HEK293 (cell line): ENCODE results near the gene INSYN1.

Experiments used
- CTCF ChIA-PET: fragments of 350-600 bp; formaldehyde crosslinking; extraction: SDS; loops from one replicate; lab custom pipeline; 2021; ENCODE audit warnings: antibody characterized with exemption; lab: Yijun Ruan, JAX
- POLR2A ChIA-PET: fragments of 300-600 bp; formaldehyde crosslinking; extraction: SDS; loops from one replicate; lab custom pipeline; 2020; ENCODE audit warnings: antibody characterized with exemption, inconsistent platforms; lab: Yijun Ruan, JAX
- H3K27ac ChIP-seq: fragments of 200-500 bp; sonication (Bioruptor generic); 2 replicates; pipeline ENCODE4 v1.5.1; 2014; ENCODE audit warnings: low read depth, low read length, control low read depth, inconsistent platforms; ENCODE audit errors: extremely low read depth
- H3K36me3 ChIP-seq, 2 experiments: fragments of 200-500 bp in 1 of 2; sonication (Bioruptor generic) in 1 of 2; 1 replicate in 1 of 2; 2 replicates in 1 of 2; pipeline ENCODE4 v1.5.1; 2014 to 2017; ENCODE audit warnings: inconsistent platforms in 2 of 2, low read length in 2 of 2; ENCODE audit not compliant: control insufficient read depth in 2 of 2, insufficient read depth in 1 of 2
- H3K4me1 ChIP-seq: fragments of 200-500 bp; sonication (Bioruptor generic); 2 replicates; pipeline ENCODE4 v1.5.1; 2014; ENCODE audit warnings: mild to moderate bottlenecking, low read length, inconsistent platforms; ENCODE audit not compliant: control insufficient read depth, insufficient read depth
- H3K4me3 ChIP-seq: 2 replicates; pipeline ENCODE4 v1.5.1; 2011; ENCODE audit warnings: low read depth, mild to moderate bottlenecking, control low read depth, low read length, moderate library complexity
- H3K9me3 ChIP-seq: fragments of 200-500 bp; sonication (Bioruptor generic); 2 replicates; pipeline ENCODE4 v1.5.1; 2014; ENCODE audit warnings: low read depth, low read length, inconsistent platforms; ENCODE audit not compliant: control insufficient read depth, insufficient read depth
- ATF2 ChIP-seq: fragments of 450-650 bp; formaldehyde crosslinking; IDR thresholded peaks from 2 replicates; pipeline ENCODE4 v1.5.1; 2016; ENCODE audit warnings: missing biosample characterization, missing genetic modification characterization, low read depth
- BCL11B ChIP-seq: fragments of 450-650 bp; formaldehyde crosslinking; IDR thresholded peaks from 2 replicates; pipeline ENCODE4 v1.5.1; 2016; ENCODE audit warnings: low read depth, missing biosample characterization, missing genetic modification characterization
- EGR2 ChIP-seq: fragments of 450-650 bp; formaldehyde crosslinking; IDR thresholded peaks from 2 replicates; pipeline ENCODE4 v1.5.1; 2016; ENCODE audit warnings: low read depth, missing biosample characterization, missing genetic modification characterization
- GLIS2 ChIP-seq: fragments of 450-650 bp; formaldehyde crosslinking; IDR thresholded peaks from 2 replicates; pipeline ENCODE4 v1.5.1; 2016; ENCODE audit warnings: missing biosample characterization, missing genetic modification characterization
- KLF17 ChIP-seq: fragments of 450-650 bp; formaldehyde crosslinking; IDR thresholded peaks from 2 replicates; pipeline ENCODE4 v1.5.1; 2016; ENCODE audit warnings: missing biosample characterization, missing genetic modification characterization
- KLF8 ChIP-seq: fragments of 450-650 bp; formaldehyde crosslinking; IDR thresholded peaks from 2 replicates; pipeline ENCODE4 v1.5.1; 2016; ENCODE audit warnings: missing biosample characterization, missing genetic modification characterization
- PATZ1 ChIP-seq: fragments of 450-650 bp; formaldehyde crosslinking; IDR thresholded peaks from 2 replicates; pipeline ENCODE4 v1.5.1; 2016; ENCODE audit warnings: missing biosample characterization, missing genetic modification characterization
- SCRT2 ChIP-seq: fragments of 450-650 bp; formaldehyde crosslinking; IDR thresholded peaks from 2 replicates; pipeline ENCODE4 v1.5.1; 2016; ENCODE audit warnings: missing biosample characterization, missing genetic modification characterization
- SP2 ChIP-seq: fragments of 450-650 bp; formaldehyde crosslinking; IDR thresholded peaks from 2 replicates; pipeline ENCODE4 v1.5.1; 2016; ENCODE audit warnings: missing biosample characterization, missing genetic modification characterization
- SP3 ChIP-seq: fragments of 450-650 bp; formaldehyde crosslinking; IDR thresholded peaks from 2 replicates; pipeline ENCODE4 v1.5.1; 2016; ENCODE audit warnings: missing biosample characterization, missing genetic modification characterization
- ZBTB11 ChIP-seq: fragments of 450-650 bp; formaldehyde crosslinking; conservative IDR thresholded peaks from 2 replicates; pipeline ENCODE4 v1.5.1; 2016; ENCODE audit warnings: low read depth, missing biosample characterization, missing genetic modification characterization
- ZBTB17 ChIP-seq: fragments of 450-650 bp; formaldehyde crosslinking; IDR thresholded peaks from 2 replicates; pipeline ENCODE4 v1.5.1; 2016; ENCODE audit warnings: missing biosample characterization, missing genetic modification characterization
- ZBTB7A ChIP-seq: fragments of 450-650 bp; formaldehyde crosslinking; IDR thresholded peaks from 2 replicates; pipeline ENCODE4 v1.5.1; 2016; ENCODE audit warnings: low read depth, missing biosample characterization, missing genetic modification characterization
- ZBTB8A ChIP-seq: fragments of 450-650 bp; formaldehyde crosslinking; IDR thresholded peaks from 2 replicates; pipeline ENCODE4 v1.5.1; 2016; ENCODE audit warnings: missing biosample characterization, missing genetic modification characterization
- ZFHX2 ChIP-seq: fragments of 450-650 bp; formaldehyde crosslinking; conservative IDR thresholded peaks from 2 replicates; pipeline ENCODE4 v1.5.1; 2016; ENCODE audit warnings: missing biosample characterization, missing genetic modification characterization
- ZIC2 ChIP-seq: fragments of 450-650 bp; formaldehyde crosslinking; IDR thresholded peaks from 2 replicates; pipeline ENCODE4 v1.5.1; 2016; ENCODE audit warnings: missing biosample characterization, missing genetic modification characterization
- ZNF391 ChIP-seq: fragments of 450-650 bp; formaldehyde crosslinking; IDR thresholded peaks from 2 replicates; pipeline ENCODE4 v1.5.1; 2016; ENCODE audit warnings: low read depth, missing biosample characterization, missing genetic modification characterization, borderline replicate concordance
- ZNF398 ChIP-seq: fragments of 450-650 bp; formaldehyde crosslinking; IDR thresholded peaks from 2 replicates; pipeline ENCODE4 v1.5.1; 2017; ENCODE audit warnings: missing biosample characterization, missing genetic modification characterization
- ZNF449 ChIP-seq: fragments of 450-650 bp; formaldehyde crosslinking; IDR thresholded peaks from 2 replicates; pipeline ENCODE4 v1.5.1; 2017; ENCODE audit warnings: missing biosample characterization, mild to moderate bottlenecking, missing genetic modification characterization, moderate library complexity
- ZNF501 ChIP-seq: fragments of 450-650 bp; formaldehyde crosslinking; IDR thresholded peaks from 2 replicates; pipeline ENCODE4 v1.5.1; 2016; ENCODE audit warnings: missing biosample characterization, missing genetic modification characterization
- ZNF561 ChIP-seq: fragments of 450-650 bp; IDR thresholded peaks from 2 replicates; pipeline ENCODE4 v1.5.1; 2018; ENCODE audit warnings: missing biosample characterization, missing genetic modification characterization, borderline replicate concordance
- ZNF600 ChIP-seq: fragments of 450-650 bp; formaldehyde crosslinking; IDR thresholded peaks from 2 replicates; pipeline ENCODE4 v1.5.1; 2016; ENCODE audit warnings: missing biosample characterization, missing genetic modification characterization
- ZNF624 ChIP-seq: fragments of 450-650 bp; formaldehyde crosslinking; IDR thresholded peaks from 2 replicates; pipeline ENCODE4 v1.5.1; 2017; ENCODE audit warnings: missing biosample characterization, missing genetic modification characterization
- ZNF76 ChIP-seq: fragments of 450-650 bp; formaldehyde crosslinking; IDR thresholded peaks from 2 replicates; pipeline ENCODE4; 2016; ENCODE audit warnings: low read depth, missing biosample characterization, missing genetic modification characterization, borderline replicate concordance

The INSYN1 gene

GRCh38 chr15:73751899-73752805 is 999 bp downstream of the INSYN1 start:
- H3K36me3 ChIP-seq: peaks cover 0 to 10% of the 10 kb centered on the region in 2 experiments; a peak in 1 of 3 replicates
- CTCF ChIA-PET: no interaction called here
- peak overlapping the region; percentile 71; the same call in 1 of the 2 replicates for H3K27ac ChIP-seq
- H3K4me3 ChIP-seq: peak overlapping the region; percentile 54
- POLR2A ChIA-PET: interaction anchor here (0.8 to 0.9 kb wide), 2 partner anchors 11 to 13 kb away, joined by 3 to 4 read pairs; no protein-coding TSS in a partner anchor
- H3K9me3 ChIP-seq: no peaks in the 10 kb centered on the region
- H3K4me1 ChIP-seq: peaks cover 3% of the 10 kb centered on the region
- TF ChIP-seq BCL11B (tag by site-specific recombination) (0 out of 2 replicates have a peak, but pooled peaks have one; percentile 29), ZNF398 (tag by site-specific recombination) (peak; percentile 76), ZNF76 (peak; percentile 69; the same call in 1 of the 2 replicates), ZFHX2 (tag by site-specific recombination) (peak; percentile 62), KLF8 (tag by site-specific recombination) (peak; percentile 73; the same call in 1 of the 2 replicates), GLIS2 (tag by site-specific recombination) (peak; percentile 86), ZNF561 (tag by site-specific recombination) (peak; percentile 41; the same call in 1 of the 2 replicates), PATZ1 (peak; percentile 64), ZNF391 (tag by site-specific recombination) (0 out of 2 replicates have a peak, but pooled peaks have one; percentile 32), ZNF449 (peak; percentile 36; the same call in 1 of the 2 replicates), ZBTB8A (peak; percentile 95), ZNF624 (tag by site-specific recombination) (no peak), ZBTB7A (tag by site-specific recombination) (peak; percentile 76; the same call in 1 of the 2 replicates), ZNF501 (no peak), ZBTB17 (tag by site-specific recombination) (0 out of 2 replicates have a peak, but pooled peaks have one; percentile 13), SCRT2 (tag by site-specific recombination) (peak; percentile 42; the same call in 1 of the 2 replicates), ZBTB11 (tag by site-specific recombination) (no peak; the same call in 1 of the 2 replicates), KLF17 (0 out of 2 replicates have a peak, but pooled peaks have one; percentile 35), ZNF600 (tag by site-specific recombination) (peak; percentile 82), ZIC2 (no peak; the same call in 1 of the 2 replicates), SP2 (tag by site-specific recombination) (peak; percentile 34; the same call in 1 of the 2 replicates), SP3 (tag by site-specific recombination) (peak; percentile 70), ATF2 (tag by site-specific recombination) (no peak), EGR2 (tag by site-specific recombination) (0 out of 2 replicates have a peak, but pooled peaks have one; percentile 21)
